ENCODE measurements around the gene ALX3. TPM values are rescaled to one million over a fixed set of nuclear protein-coding genes. Genes with fewer than 3 reads are reported as not detected.

ALX3 gene
- polyA plus RNA-seq, 3 donors, result 0.11 TPM; not detected in 2

Other genes starting within 250 kb of the ALX3 start
- gene CSF1, start 159.8 kb downstream of the ALX3 start, polyA plus RNA-seq (ENCODE audit: insufficient read length in 3 of 3), result 1 to 10 TPM; 6.8 to 8.1 (median 7.9) TPM
- 100 to 1,000 TPM; 120 to 126 (median 126) TPM for gene AHCYL1, start 85.9 kb downstream of the ALX3 start, polyA plus RNA-seq (ENCODE audit: insufficient read length in 3 of 3)
- 10 to 100 TPM; 40.4 to 48.3 (median 44.0) TPM for gene STRIP1, start 36.0 kb downstream of the ALX3 start, polyA plus RNA-seq (ENCODE audit: insufficient read length in 3 of 3)
- not detected for gene UBL4B, start 41.8 kb upstream of the ALX3 start, polyA plus RNA-seq (ENCODE audit: insufficient read length in 3 of 3)
- gene SLC6A17, start 79.8 kb upstream of the ALX3 start, polyA plus RNA-seq (ENCODE audit: insufficient read length in 3 of 3), result under 1 TPM; 0.79 to 0.89 (median 0.83) TPM
- 1 to 10 TPM; 4.0 to 4.4 (median 4.3) TPM for gene KCNC4, start 139.6 kb upstream of the ALX3 start, polyA plus RNA-seq (ENCODE audit: insufficient read length in 3 of 3)